Body of pancreas (tissue), 4 donors: ENCODE results near the gene ATAD3B. TPM values are rescaled to one million over a fixed set of nuclear protein-coding genes. Genes with fewer than 3 reads are reported as not detected.

Experiments
- ATAC-seq: fragments of 150-250 bp; one replicate; pipeline ENCODE4 v1.9.1; 2016
- DNase-seq, 4 donors: peaks; one replicate each; pipeline ENCODE4 v3.0.0-alpha.2; 2019
- H3K27ac ChIP-seq, 4 donors: fragments of 200-600 bp; sonication (generic); 1 replicate in 3 of 4; 2 replicates in 1 of 4; pipeline versions ENCODE4 v1.5.1 to v1.6.1; 2016 to 2019; ENCODE audit warnings: mild to moderate bottlenecking in 1 of 4, mixed read lengths in 1 of 4, moderate library complexity in 1 of 4
- H3K27me3 ChIP-seq, 2 donors: fragments of 200-600 bp; sonication (generic); one replicate each; pipeline ENCODE4 v1.6.0; 2016; ENCODE audit warnings: mild to moderate bottlenecking in 1 of 2
- H3K36me3 ChIP-seq, 2 donors: fragments of 200-600 bp; sonication (generic); replicated peaks in 1 of 2; 2 replicates each; pipeline ENCODE4 v1.5.1; 2016; ENCODE audit warnings: low read depth in 2 of 2; ENCODE audit not compliant: insufficient read depth in 1 of 2
- H3K4me1 ChIP-seq: fragments of 200-600 bp; sonication (generic); one replicate; pipeline ENCODE4 v1.6.0; 2016
- H3K4me3 ChIP-seq, 2 donors: fragments of 200-600 bp; sonication (generic); 1 replicate in 1 of 2; 2 replicates in 1 of 2; pipeline ENCODE4 v1.5.1; 2016 to 2019
- H3K9me3 ChIP-seq, 3 donors: fragments of 200-600 bp; sonication (generic); 1 replicate in 2 of 3; 2 replicates in 1 of 3; pipeline ENCODE4 v1.5.1; 2016
- POLR2A ChIP-seq, 3 donors: fragments of 450-650 bp; IDR thresholded peaks; one replicate each; pipeline ENCODE4 v1.6.1; 2016; ENCODE audit warnings: antibody characterized with exemption in 3 of 3, mild to moderate bottlenecking in 2 of 3
- WGBS, 2 donors: methylation state at CpG; one replicate each; pipeline ENCODE4 v1.1.5; 2017; 5-methylcytosine and 5-hydroxymethylcytosine counted together
- intact Hi-C: fragments of 100-400 bp; cut with DNase I; formaldehyde crosslinking; loops from one replicate; pipeline ENCODE4 v1.15.1; 2023
- total RNA-seq, 2 donors: library from RNA; depleted of rRNA; stranded (reverse); fragments of >200 nt; gene quantifications; one replicate each; pipeline ENCODE4 v1.1.0, GENCODE V29; 2016
- TF ChIP-seq, protein P1 (sequence below), 7 experiments: fragments of 450-650 bp in 4 of 7; fragments of 200-600 bp in 3 of 7; sonication (generic) in 3 of 7; IDR thresholded peaks; one replicate each; pipeline ENCODE4 v1.5.1; 2016 to 2019; ENCODE audit warnings: antibody characterized with exemption in 7 of 7

Gene ATAD3B
- total RNA-seq, 2 donors from 2014 or later: 16.6 to 37.2 TPM

DNA sequence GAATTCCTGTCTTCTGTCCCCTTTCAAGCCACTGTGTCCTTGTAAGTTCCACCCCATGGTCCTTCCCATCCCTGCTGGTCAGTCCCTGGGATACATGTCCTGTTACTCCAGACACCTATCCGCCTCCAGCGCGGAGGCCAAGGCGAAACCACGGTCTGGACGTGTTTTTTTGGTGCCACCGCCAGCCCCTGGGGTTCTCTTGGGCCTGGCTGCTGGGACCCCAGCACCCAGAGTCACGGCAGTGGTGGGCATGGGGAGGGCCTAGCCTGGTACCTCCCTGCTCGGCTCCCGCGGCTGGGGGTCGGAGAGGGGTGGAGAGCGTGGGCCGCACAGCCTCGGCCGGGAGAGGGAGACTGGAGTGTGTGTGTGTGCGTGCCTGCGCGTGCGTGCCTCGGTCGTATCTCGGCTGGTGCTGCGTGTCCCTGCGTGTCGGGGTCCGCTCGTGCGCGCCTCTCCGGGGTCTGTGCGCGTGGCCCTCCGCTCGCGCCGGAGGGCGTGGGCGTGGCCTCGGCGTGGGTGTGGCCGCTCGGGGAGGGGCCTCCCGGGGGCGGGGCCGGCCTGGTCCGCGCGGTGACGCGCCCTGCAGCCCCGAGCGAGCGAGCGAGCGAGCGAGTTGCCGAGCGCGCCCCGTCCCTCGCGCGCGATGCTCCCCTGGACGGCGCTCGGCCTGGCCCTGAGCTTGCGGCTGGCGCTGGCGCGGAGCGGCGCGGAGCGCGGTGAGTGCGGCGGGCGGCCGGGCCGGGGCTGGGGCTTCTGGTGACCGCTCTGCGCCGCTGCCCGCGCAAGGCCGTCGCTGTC lies 36.3 kb upstream of the ATAD3B start, which contains the start of gene VWA1:
TSS of gene VWA1 (plus strand) at position 585 of the 798 bp plus-strand sequence. CDS start at position 644, 59 bp downstream.
- TF ChIP-seq, protein P1, sequence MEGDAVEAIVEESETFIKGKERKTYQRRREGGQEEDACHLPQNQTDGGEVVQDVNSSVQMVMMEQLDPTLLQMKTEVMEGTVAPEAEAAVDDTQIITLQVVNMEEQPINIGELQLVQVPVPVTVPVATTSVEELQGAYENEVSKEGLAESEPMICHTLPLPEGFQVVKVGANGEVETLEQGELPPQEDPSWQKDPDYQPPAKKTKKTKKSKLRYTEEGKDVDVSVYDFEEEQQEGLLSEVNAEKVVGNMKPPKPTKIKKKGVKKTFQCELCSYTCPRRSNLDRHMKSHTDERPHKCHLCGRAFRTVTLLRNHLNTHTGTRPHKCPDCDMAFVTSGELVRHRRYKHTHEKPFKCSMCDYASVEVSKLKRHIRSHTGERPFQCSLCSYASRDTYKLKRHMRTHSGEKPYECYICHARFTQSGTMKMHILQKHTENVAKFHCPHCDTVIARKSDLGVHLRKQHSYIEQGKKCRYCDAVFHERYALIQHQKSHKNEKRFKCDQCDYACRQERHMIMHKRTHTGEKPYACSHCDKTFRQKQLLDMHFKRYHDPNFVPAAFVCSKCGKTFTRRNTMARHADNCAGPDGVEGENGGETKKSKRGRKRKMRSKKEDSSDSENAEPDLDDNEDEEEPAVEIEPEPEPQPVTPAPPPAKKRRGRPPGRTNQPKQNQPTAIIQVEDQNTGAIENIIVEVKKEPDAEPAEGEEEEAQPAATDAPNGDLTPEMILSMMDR (IDR thresholded peaks at IDR 0.05): peak in 1 of 7 experiments; percentile 11
- TF ChIP-seq POLR2A (IDR thresholded peaks at IDR 0.05): peak in 2 of 3 donors; percentile 31 to 44
- WGBS, 2 donors: 9 to 90% methylated on average over 2 to 84 of the region's 89 CpGs
- H3K36me3 ChIP-seq: no peaks in the 10 kb centered on the region
- peak within 1 kb of the TSS; percentile 78 to 94 (median 93) for H3K27ac ChIP-seq
- peaks cover 84% of the 10 kb centered on the region for H3K4me1 ChIP-seq
- DNase-seq (peak; percentile 67 to 82 (median 72)), ATAC-seq (peak; percentile 53)
- no peaks in the 10 kb centered on the region for H3K9me3 ChIP-seq
- H3K4me3 ChIP-seq: peak within 1 kb of the TSS in 1 of 2 donors; percentile 28
- no peaks in the 10 kb centered on the region for H3K27me3 ChIP-seq
- intact Hi-C loops: loop anchor here (5.0 kb wide), 1 partner anchor 33 kb away; no protein-coding TSS in a partner anchor

DNA sequence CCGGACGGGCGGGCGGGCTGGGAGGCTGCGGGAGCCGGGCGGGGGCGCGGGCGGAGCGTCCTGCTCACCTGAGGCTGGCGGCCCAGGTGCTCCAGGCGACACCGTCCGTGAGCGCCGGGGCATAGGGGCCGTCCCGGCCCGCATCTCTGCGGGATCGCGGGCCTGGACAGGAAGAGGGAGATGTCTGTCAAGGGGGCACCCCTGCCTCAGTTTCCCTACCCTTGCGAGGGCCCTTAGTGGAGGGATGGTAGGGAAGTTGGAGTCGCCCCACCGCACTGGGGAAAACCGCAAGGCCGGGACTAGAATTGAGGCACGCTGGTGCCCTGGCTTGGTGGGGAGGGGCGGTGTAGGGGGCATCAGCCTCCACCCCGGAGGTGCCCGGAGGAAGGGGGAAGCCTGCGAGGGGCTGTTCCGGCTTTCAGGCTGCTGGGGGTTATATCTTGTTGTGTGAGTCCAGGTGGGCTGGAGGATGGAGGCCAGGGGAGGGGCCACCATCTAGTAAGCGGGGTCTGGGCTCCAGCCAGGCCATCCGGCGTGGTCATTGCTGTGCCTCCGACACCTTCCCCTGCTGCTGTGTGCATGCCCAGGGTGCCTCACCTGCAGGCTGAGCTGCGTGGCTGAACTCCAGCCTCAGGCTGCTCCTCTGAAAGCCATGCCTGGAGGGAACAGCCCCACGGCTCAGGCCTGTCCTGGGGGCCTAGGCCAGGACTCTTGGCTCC lies 35.5 kb upstream of the ATAD3B start:
- whole genome bisulfite sequencing, 2 donors: 6 to 20% methylated on average over 2 to 40 of the region's 40 CpGs

GRCh38 chr1:1436630-1437032 lies 34.9 kb upstream of the ATAD3B start:
- TF ChIP-seq, protein P1 (IDR thresholded peaks at IDR 0.05): no peak
- intact Hi-C loops: loop anchor here (5.0 kb wide), 1 partner anchor 34 kb away; no protein-coding TSS in a partner anchor
- no peaks in the 10 kb centered on the region for H3K36me3 ChIP-seq
- 34% methylated on average over 7 of the region's 7 CpGs; no CpG with 5 or more reads in 1 of the 2 donors for WGBS, 2 donors
- H3K27ac ChIP-seq: peak overlapping the region; percentile 54 to 94 (median 86)
- peaks cover 84% of the 10 kb centered on the region for H3K4me1 ChIP-seq
- DNase-seq (no peak), ATAC-seq (no peak)
- no peak overlapping the region for H3K4me3 ChIP-seq
- H3K27me3 ChIP-seq: no peaks in the 10 kb centered on the region
- H3K9me3 ChIP-seq: no peaks in the 10 kb centered on the region

More for the DNA sequence above, 35.5 kb upstream of the ATAD3B start:
- H3K9me3 ChIP-seq: no peaks in the 10 kb centered on the region
- TF ChIP-seq, protein P1 (IDR thresholded peaks at IDR 0.05): no peak
- TF ChIP-seq POLR2A (IDR thresholded peaks at IDR 0.05): no peak
- H3K4me3 ChIP-seq: peak overlapping the region in 1 of 2 donors; percentile 28
- H3K27ac ChIP-seq: peak overlapping the region; percentile 78 to 94 (median 93)
- no peaks in the 10 kb centered on the region for H3K36me3 ChIP-seq
- H3K27me3 ChIP-seq: no peaks in the 10 kb centered on the region
- ATAC-seq (peak; percentile 3), DNase-seq (peak in 2 of 4 donors; percentile 41 to 45)
- peaks cover 84% of the 10 kb centered on the region for H3K4me1 ChIP-seq
- intact Hi-C loops: loop anchor here (5.0 kb wide), 1 partner anchor 34 kb away; no protein-coding TSS in a partner anchor

- peak overlapping the region; percentile 54 to 94 (median 79) for H3K27ac ChIP-seq
- no peak for ATAC-seq
- intact Hi-C loops: loop anchor here (5.0 kb wide), 1 partner anchor 35 kb away; no protein-coding TSS in a partner anchor
Measured at GRCh38 chr1:1437033-1437903, 34.3 kb upstream of the ATAD3B start.

More at GRCh38 chr1:1437033-1437903, 34.3 kb upstream of the ATAD3B start:
- H3K4me3 ChIP-seq: no peak overlapping the region
- H3K9me3 ChIP-seq: no peaks in the 10 kb centered on the region
- no peaks in the 10 kb centered on the region for H3K36me3 ChIP-seq
- H3K4me1 ChIP-seq: peaks cover 84% of the 10 kb centered on the region
- peak in 2 of 4 donors; percentile 45 to 53 for DNase-seq
- 42 to 55% methylated on average over 8 to 31 of the region's 31 CpGs for WGBS, 2 donors
- TF ChIP-seq, protein P1 (IDR thresholded peaks at IDR 0.05): no peak
- TF ChIP-seq POLR2A (IDR thresholded peaks at IDR 0.05): no peak
- no peaks in the 10 kb centered on the region for H3K27me3 ChIP-seq
